Osteoblast (primary cell): Measurements from ENCODE around the gene FBLN5. TPM values are rescaled to one million over a fixed set of nuclear protein-coding genes. Genes with fewer than 3 reads are reported as not detected.

Experiments
- DNase-seq: peaks from one replicate; pipeline ENCODE4 v3.0.0; 2011; ENCODE audit warnings: low spot score, mixed read lengths; ENCODE audit not compliant: insufficient read length; ENCODE audit errors: missing footprints
- H2AFZ ChIP-seq: 2 replicates; pipeline ENCODE4 v1.6.0; 2011; ENCODE audit warnings: mild to moderate bottlenecking, low read length
- H3K27ac ChIP-seq: 2 replicates; pipeline ENCODE4 v1.5.1; 2011; ENCODE audit warnings: mild to moderate bottlenecking, low read depth, low read length, moderate library complexity
- H3K27me3 ChIP-seq: 2 replicates; pipeline ENCODE4 v1.6.0; 2012; ENCODE audit warnings: mild to moderate bottlenecking, control low read depth, inconsistent platforms, low read length, moderate library complexity; ENCODE audit not compliant: insufficient read depth
- H3K36me3 ChIP-seq: 2 replicates; pipeline ENCODE4 v1.5.1; 2011; ENCODE audit warnings: mild to moderate bottlenecking, low read length, control low read depth, moderate library complexity; ENCODE audit not compliant: insufficient read depth
- H3K4me1 ChIP-seq: 2 replicates; pipeline ENCODE4 v1.5.1; 2011; ENCODE audit warnings: mild to moderate bottlenecking, low read length, control low read depth, moderate library complexity; ENCODE audit not compliant: insufficient read depth
- H3K4me2 ChIP-seq: 2 replicates; pipeline ENCODE4 v1.6.0; 2011; ENCODE audit warnings: mild to moderate bottlenecking, low read length; ENCODE audit not compliant: insufficient read depth
- H3K4me3 ChIP-seq: fragments of 200-600 bp; sonication (generic); 3 replicates; pipeline ENCODE4 v1.5.1; 2012; ENCODE audit warnings: mild to moderate bottlenecking, low read length, inconsistent platforms; ENCODE audit not compliant: insufficient read depth
- H3K79me2 ChIP-seq: 2 replicates; pipeline ENCODE4 v1.6.0; 2012; ENCODE audit warnings: mild to moderate bottlenecking, low read length, control low read depth, inconsistent platforms; ENCODE audit not compliant: insufficient read depth
- H3K9me3 ChIP-seq: 2 replicates; pipeline ENCODE4 v1.5.1; 2011; ENCODE audit warnings: low read depth, low read length, control low read depth
- H4K20me1 ChIP-seq: 2 replicates; pipeline ENCODE4 v1.6.0; 2012; ENCODE audit warnings: mild to moderate bottlenecking, low read length, control low read depth; ENCODE audit not compliant: insufficient read depth
- total RNA-seq: library from RNA; depleted of rRNA; stranded (reverse); fragments of >200 nt; gene quantifications from 2 replicates; pipeline ENCODE4 v1.2.3, GENCODE V29; 2012
- TF ChIP-seq, protein P1 (sequence below): IDR thresholded peaks from 2 replicates; pipeline ENCODE4 v1.5.1; 2011; ENCODE audit warnings: mild to moderate bottlenecking, low read depth, low read length, moderate library complexity; ENCODE audit errors: extremely low read depth

Gene FBLN5
- total RNA-seq, 1 donor, result 22.1 TPM

- TF ChIP-seq, protein P1, sequence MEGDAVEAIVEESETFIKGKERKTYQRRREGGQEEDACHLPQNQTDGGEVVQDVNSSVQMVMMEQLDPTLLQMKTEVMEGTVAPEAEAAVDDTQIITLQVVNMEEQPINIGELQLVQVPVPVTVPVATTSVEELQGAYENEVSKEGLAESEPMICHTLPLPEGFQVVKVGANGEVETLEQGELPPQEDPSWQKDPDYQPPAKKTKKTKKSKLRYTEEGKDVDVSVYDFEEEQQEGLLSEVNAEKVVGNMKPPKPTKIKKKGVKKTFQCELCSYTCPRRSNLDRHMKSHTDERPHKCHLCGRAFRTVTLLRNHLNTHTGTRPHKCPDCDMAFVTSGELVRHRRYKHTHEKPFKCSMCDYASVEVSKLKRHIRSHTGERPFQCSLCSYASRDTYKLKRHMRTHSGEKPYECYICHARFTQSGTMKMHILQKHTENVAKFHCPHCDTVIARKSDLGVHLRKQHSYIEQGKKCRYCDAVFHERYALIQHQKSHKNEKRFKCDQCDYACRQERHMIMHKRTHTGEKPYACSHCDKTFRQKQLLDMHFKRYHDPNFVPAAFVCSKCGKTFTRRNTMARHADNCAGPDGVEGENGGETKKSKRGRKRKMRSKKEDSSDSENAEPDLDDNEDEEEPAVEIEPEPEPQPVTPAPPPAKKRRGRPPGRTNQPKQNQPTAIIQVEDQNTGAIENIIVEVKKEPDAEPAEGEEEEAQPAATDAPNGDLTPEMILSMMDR, result no peak
- Histone ChIP-seq H3K27me3 (no peaks in the 10 kb centered on the region), H2AFZ (no peak overlapping the region), H3K79me2 (no peaks in the 10 kb centered on the region), H3K36me3 (no peaks in the 10 kb centered on the region), H3K9me3 (no peaks in the 10 kb centered on the region), H3K4me2 (no peak overlapping the region), H3K4me3 (no peak overlapping the region), H3K4me1 (no peaks in the 10 kb centered on the region), H3K27ac (no peak overlapping the region), H4K20me1 (no peaks in the 10 kb centered on the region)
- DNase-seq, result no peak
Observed at GRCh38 chr14:91879196-91879595, 68.3 kb downstream of the FBLN5 start.

DNA sequence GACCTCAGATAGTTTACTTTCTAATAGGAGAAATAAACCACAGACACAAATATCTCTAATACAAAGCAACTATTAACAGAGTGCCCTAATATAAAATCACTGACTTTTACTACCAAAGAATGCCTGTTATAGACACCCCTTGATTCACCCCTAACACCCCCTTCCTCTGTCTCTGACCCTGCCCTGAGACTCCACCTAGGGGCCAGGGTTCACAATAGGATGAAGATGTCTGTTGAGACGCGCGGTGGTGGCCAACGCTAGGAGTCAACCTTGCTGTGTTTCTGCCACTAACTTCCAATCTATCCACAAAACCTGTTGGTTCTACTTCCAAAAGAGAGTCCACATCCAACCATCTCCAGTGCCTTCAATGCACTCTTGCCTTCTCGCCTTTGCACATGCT, 69.2 kb downstream of the FBLN5 start:
- Histone ChIP-seq H3K36me3 (no peaks in the 10 kb centered on the region), H3K27ac (no peak overlapping the region), H3K27me3 (no peaks in the 10 kb centered on the region), H3K4me3 (no peak overlapping the region), H3K9me3 (no peaks in the 10 kb centered on the region), H4K20me1 (no peaks in the 10 kb centered on the region), H3K4me1 (no peaks in the 10 kb centered on the region), H3K79me2 (no peaks in the 10 kb centered on the region), H3K4me2 (no peak overlapping the region), H2AFZ (no peak overlapping the region)
- DNase-seq, result no peak
- TF ChIP-seq, protein P1, result no peak

- Histone ChIP-seq H3K27ac (no peak overlapping the region), H4K20me1 (no peaks in the 10 kb centered on the region), H3K27me3 (no peaks in the 10 kb centered on the region), H3K4me1 (no peaks in the 10 kb centered on the region), H2AFZ (no peak overlapping the region), H3K9me3 (no peaks in the 10 kb centered on the region), H3K36me3 (no peaks in the 10 kb centered on the region), H3K79me2 (no peaks in the 10 kb centered on the region), H3K4me3 (no peak overlapping the region), H3K4me2 (no peak overlapping the region)
- no peak for DNase-seq
- TF ChIP-seq, protein P1, result no peak
Observed at GRCh38 chr14:91877376-91877915, 70.0 kb downstream of the FBLN5 start.

DNA sequence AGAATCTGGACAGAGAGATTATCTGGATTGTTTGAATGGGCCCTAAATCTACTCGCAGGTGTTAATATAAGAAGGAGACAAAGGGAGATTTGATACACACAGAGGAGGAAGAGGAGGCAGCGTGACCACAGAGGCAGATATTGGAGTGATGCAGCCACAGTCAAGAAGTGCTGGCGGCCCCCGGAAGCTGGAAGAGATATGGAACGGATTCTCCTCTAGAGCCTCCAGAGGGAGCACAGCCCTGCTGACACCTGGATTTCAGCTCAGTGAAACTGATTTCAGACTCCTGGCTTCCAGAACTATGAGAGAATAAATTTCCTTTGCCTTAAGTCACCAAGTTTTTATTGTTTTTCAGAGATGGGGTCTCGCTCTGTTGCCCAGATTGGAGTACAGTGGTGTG, 71.0 kb downstream of the FBLN5 start:
- H3K36me3 ChIP-seq, result no peaks in the 10 kb centered on the region
- H3K9me3 ChIP-seq, result no peaks in the 10 kb centered on the region
- no peaks in the 10 kb centered on the region for H3K27me3 ChIP-seq

More for the DNA sequence above, 71.0 kb downstream of the FBLN5 start:
- no peaks in the 10 kb centered on the region for H4K20me1 ChIP-seq
- no peak overlapping the region for H3K4me2 ChIP-seq
- no peak for DNase-seq
- H3K27ac ChIP-seq, result no peak overlapping the region
- H2AFZ ChIP-seq, result no peak overlapping the region
- no peaks in the 10 kb centered on the region for H3K79me2 ChIP-seq
- TF ChIP-seq, protein P1, result no peak
- no peak overlapping the region for H3K4me3 ChIP-seq
- peaks cover 3% of the 10 kb centered on the region for H3K4me1 ChIP-seq
